HEK293T (cell line): Measurements from ENCODE around the gene FUT3.

Experiments
- CTCF ChIA-PET: fragments of 350-600 bp; formaldehyde crosslinking; extraction: SDS; loops from one replicate; lab custom pipeline; 2021; ENCODE audit warnings: antibody characterized with exemption, inconsistent platforms; lab: Yijun Ruan, JAX
- POLR2A ChIA-PET: fragments of 350-600 bp; formaldehyde crosslinking; extraction: SDS; loops from one replicate; lab custom pipeline; 2020; ENCODE audit warnings: antibody characterized with exemption, inconsistent platforms; lab: Yijun Ruan, JAX
- DNase-seq: peaks from one replicate; pipeline ENCODE4 v3.0.0; 2012; ENCODE audit warnings: mixed read lengths; ENCODE audit errors: extremely low spot score
- ARNT ChIP-seq: fragments of 450-650 bp; IDR thresholded peaks from 2 replicates; pipeline ENCODE4 v1.6.1; 2017; ENCODE audit warnings: mild to moderate bottlenecking
- BHLHE40 ChIP-seq: fragments of 450-650 bp; IDR thresholded peaks from 2 replicates; pipeline ENCODE4 v1.6.1; 2016; ENCODE audit warnings: mild to moderate bottlenecking, moderate library complexity, borderline replicate concordance
- CTBP1 ChIP-seq: fragments of 450-650 bp; IDR thresholded peaks from 2 replicates; pipeline ENCODE4 v1.6.1; 2016; ENCODE audit warnings: borderline replicate concordance
- ELF4 ChIP-seq: fragments of 450-650 bp; IDR thresholded peaks from 2 replicates; pipeline ENCODE4 v1.6.1; 2017; ENCODE audit warnings: antibody characterized with exemption
- FOXA1 ChIP-seq: fragments of 450-650 bp; IDR thresholded peaks from 2 replicates; pipeline ENCODE4 v1.6.1; 2016; ENCODE audit warnings: mild to moderate bottlenecking
- FOXK2 ChIP-seq: fragments of 450-650 bp; IDR thresholded peaks from 2 replicates; pipeline ENCODE4 v1.6.1; 2016; ENCODE audit warnings: mild to moderate bottlenecking
- FOXM1 ChIP-seq: fragments of 450-650 bp; IDR thresholded peaks from 2 replicates; pipeline ENCODE4 v1.6.1; 2017; ENCODE audit warnings: mild to moderate bottlenecking, borderline replicate concordance
- HDGF ChIP-seq: fragments of 450-650 bp; IDR thresholded peaks from 2 replicates; pipeline ENCODE4 v1.6.1; 2017; ENCODE audit warnings: antibody characterized with exemption, borderline replicate concordance
- L3MBTL2 ChIP-seq: fragments of 450-650 bp; conservative IDR thresholded peaks from 2 replicates; pipeline ENCODE4 v1.6.1; 2016; ENCODE audit warnings: mild to moderate bottlenecking
- LEF1 ChIP-seq: fragments of 450-650 bp; IDR thresholded peaks from 2 replicates; pipeline ENCODE4 v1.6.1; 2017; ENCODE audit warnings: mild to moderate bottlenecking, borderline replicate concordance
- NFRKB ChIP-seq: fragments of 450-650 bp; IDR thresholded peaks from 2 replicates; pipeline ENCODE4 v1.6.1; 2016; ENCODE audit warnings: mild to moderate bottlenecking, moderate library complexity
- SP1 ChIP-seq: fragments of 450-650 bp; IDR thresholded peaks from 2 replicates; pipeline ENCODE4 v1.6.1; 2017
- SUZ12 ChIP-seq: fragments of 450-650 bp; IDR thresholded peaks from 2 replicates; pipeline ENCODE4 v1.6.1; 2016; ENCODE audit warnings: mild to moderate bottlenecking
- TARDBP ChIP-seq: fragments of 450-650 bp; IDR thresholded peaks from 2 replicates; pipeline ENCODE4 v1.6.1; 2016
- ZNF384 ChIP-seq: fragments of 450-650 bp; IDR thresholded peaks from 2 replicates; pipeline ENCODE4 v1.6.1; 2016
- TF ChIP-seq, protein P1 (sequence below): fragments of 450-650 bp; IDR thresholded peaks from 2 replicates; pipeline ENCODE4 v1.6.1; 2016

Gene FUT3

DNA sequence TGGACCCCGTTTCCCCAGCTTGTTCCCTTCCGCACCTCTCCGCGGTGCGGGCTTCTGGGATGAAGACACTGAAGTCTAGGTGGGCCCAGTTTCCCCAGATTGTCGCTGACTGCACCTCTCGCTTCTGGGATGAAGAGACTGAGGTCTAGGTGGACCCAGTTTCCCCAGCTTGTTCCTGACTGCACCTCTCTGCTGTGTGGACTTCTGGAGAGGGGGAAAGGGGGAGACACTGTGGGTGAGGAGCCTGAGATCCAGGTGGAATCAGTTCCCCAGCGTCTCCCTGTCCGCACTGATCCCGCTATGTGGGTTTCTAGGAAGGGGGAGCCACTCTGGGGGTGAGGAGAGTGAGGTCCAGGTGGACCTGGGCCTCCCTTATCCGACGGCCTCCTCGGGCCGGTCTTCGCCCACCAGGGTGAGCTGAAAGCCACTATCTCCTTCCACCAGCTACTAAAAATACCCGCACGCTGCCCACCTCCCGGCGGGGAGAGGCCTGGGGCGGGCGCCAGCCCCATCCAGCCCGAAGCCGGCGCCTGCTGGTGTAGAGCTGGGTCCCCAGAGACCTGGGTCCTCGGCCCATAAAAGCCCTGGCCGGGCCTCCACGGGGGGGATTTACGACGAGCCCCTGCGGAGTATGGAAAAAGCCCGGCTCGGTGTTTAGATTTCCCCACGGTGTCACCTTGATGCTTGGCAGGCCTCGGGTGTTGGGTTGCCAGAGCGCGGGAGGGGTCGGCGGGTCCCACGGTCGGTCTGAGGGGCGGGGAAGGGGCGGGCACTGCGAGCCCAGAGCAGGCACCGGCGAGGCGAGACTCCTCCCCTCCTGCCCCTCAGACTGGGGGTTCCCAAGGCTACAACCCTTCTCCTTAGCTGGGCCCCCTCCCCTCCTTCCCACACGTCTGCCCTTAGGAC, 22.3 kb downstream of the FUT3 start:
- ChIA-PET POLR2A (interaction anchor here (0.7 to 3.1 kb wide), 22 partner anchors 10 to 151 kb away, joined by 3 to 32 read pairs (median 6); partner anchors contain the start of genes CATSPERD, DUS3L, FUT3 and FUT6), CTCF (interaction anchor here (0.8 to 3.5 kb wide), 4 partner anchors 25 to 139 kb away, joined by 3 to 23 read pairs (median 3); partner anchors contain the start of genes NRTN and RPL36)
- DNase-seq = peak; percentile 70
- TF ChIP-seq LEF1 (no peak), ARNT (peak; percentile 47; the same call in 1 of the 2 replicates), NFRKB (no peak)
- TF ChIP-seq, protein P1, sequence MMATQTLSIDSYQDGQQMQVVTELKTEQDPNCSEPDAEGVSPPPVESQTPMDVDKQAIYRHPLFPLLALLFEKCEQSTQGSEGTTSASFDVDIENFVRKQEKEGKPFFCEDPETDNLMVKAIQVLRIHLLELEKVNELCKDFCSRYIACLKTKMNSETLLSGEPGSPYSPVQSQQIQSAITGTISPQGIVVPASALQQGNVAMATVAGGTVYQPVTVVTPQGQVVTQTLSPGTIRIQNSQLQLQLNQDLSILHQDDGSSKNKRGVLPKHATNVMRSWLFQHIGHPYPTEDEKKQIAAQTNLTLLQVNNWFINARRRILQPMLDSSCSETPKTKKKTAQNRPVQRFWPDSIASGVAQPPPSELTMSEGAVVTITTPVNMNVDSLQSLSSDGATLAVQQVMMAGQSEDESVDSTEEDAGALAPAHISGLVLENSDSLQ = peak; percentile 91

GRCh38 chr19:5827891-5828660, 23.2 kb downstream of the FUT3 start:
- TF ChIP-seq ELF4 (peak; percentile 92), CTBP1 (peak; percentile 7; the same call in 1 of the 2 replicates), FOXA1 (no peak), L3MBTL2 (peak; percentile 97)
- ChIA-PET CTCF (interaction anchor here (0.8 to 3.5 kb wide), 3 partner anchors 24 to 138 kb away, joined by 3 to 23 read pairs (median 3); partner anchors contain the start of genes NRTN and RPL36), POLR2A (interaction anchor here (0.5 to 3.1 kb wide), 27 partner anchors 10 to 283 kb away, joined by 3 to 32 read pairs (median 4); partner anchors contain the start of genes CATSPERD, DUS3L, FUT3 and FUT6)
- peak; percentile 98 for DNase-seq

DNA sequence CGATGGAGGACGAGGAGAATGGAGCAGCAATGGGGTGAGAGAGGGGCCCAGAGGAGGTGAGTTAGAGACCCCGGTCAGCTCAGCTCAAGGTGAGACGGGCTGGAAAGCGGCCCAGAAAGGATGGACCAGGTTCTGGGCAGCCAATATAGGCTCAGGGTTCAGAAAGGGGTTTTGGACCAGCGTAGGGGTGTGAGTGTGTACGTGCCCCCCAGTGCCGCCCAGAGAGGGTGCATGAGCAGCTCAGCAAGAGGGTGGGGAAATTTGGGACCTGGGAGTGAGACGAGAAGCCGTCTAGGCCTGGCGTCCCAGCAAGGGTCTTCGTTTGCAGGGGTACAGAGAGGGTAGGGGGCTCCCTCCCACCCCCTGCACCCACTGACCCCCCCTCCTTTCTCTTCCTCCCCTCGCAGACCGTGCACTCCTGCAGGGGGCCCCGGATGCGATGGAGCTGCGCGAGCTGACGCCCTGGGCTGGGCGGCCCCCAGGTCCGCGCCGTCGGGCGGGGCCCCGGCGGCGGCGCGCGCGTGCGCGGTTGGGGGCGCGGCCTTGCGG, 23.8 kb downstream of the FUT3 start:
- TF ChIP-seq FOXK2 = no peak
- TF ChIP-seq ARNT = no peak
- no peak for TF ChIP-seq FOXM1
- TF ChIP-seq ZNF384 = no peak
- TF ChIP-seq LEF1 = no peak
- TF ChIP-seq HDGF = no peak
- TF ChIP-seq TARDBP = no peak
- TF ChIP-seq SP1 = no peak
- TF ChIP-seq ELF4 = no peak
- no peak for TF ChIP-seq SUZ12
- no peak for TF ChIP-seq BHLHE40
- TF ChIP-seq NFRKB = no peak
- TF ChIP-seq CTBP1 = no peak
- no peak for TF ChIP-seq L3MBTL2
- TF ChIP-seq FOXA1 = no peak
- TF ChIP-seq, protein P1 = no peak
- DNase-seq = no peak
- ChIA-PET CTCF (interaction anchor here (3.5 kb wide), 1 partner anchor 23 kb away, joined by 23 read pairs; the partner anchor contains the start of gene NRTN), POLR2A (interaction anchor here (0.5 to 3.1 kb wide), 21 partner anchors 10 to 284 kb away, joined by 3 to 32 read pairs (median 7); partner anchors contain the start of genes CATSPERD, DUS3L, FUT3 and FUT6)

DNA sequence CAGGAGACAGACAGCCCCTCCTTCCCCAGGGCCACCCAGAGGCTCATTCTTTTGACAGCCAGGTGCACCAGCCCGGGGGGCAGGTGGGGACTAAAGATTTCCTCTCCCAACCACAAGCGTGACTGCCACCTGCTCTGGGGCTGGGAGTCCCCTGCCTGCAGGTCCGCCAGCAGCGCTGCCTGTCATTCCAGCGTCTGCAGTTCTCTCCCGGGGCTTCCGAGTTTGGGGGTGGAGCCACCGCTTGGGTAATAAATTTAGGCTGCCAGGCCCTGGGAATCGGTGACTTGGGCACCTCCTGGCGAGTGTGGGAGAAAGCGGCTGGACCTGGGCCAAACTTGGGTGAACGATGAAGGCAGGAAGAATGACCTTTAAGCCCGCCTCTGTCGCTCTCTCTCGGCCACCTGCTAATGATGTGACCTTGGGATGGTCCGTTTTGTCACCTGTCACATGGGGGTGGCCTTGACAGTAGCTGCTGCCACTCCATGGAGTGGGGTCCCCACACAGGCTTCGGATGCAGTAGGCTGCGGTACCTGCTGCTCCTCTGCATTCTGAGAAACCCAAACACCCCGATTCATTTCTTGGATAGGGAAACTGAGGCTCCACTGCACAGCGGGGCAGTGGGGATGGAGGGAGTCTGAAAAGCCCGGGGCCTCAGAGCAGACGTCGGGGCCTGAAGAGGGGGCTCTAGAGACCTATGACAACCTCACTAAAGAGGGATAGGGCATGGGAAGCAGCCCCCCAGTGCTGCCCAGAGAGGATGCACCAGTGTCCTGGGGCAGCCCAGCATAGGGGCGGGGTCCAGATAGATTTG, 24.5 kb downstream of the FUT3 start:
- peak; percentile 57 for DNase-seq
- POLR2A ChIA-PET = interaction anchor here (1.4 to 3.1 kb wide), 4 partner anchors 23 to 199 kb away, joined by 4 to 32 read pairs (median 13); partner anchors contain the start of genes NDUFA11, NRTN and VMAC
- CTCF ChIA-PET = interaction anchor here (3.5 kb wide), 1 partner anchor 23 kb away, joined by 23 read pairs; the partner anchor contains the start of gene NRTN
- TF ChIP-seq, protein P1 = peak; percentile 96
- no peak for TF ChIP-seq HDGF

- ChIA-PET POLR2A (no interaction called here), CTCF (interaction anchor here (1.0 to 1.9 kb wide), 2 partner anchors 16 to 21 kb away, joined by 3 to 7 read pairs; partner anchors contain the start of gene NRTN)
- TF ChIP-seq CTBP1 (no peak), HDGF (no peak), SP1 (no peak), LEF1 (no peak), L3MBTL2 (no peak), ELF4 (no peak), ZNF384 (no peak), TARDBP (no peak), SUZ12 (no peak), FOXK2 (no peak), FOXM1 (no peak), NFRKB (no peak)
- TF ChIP-seq, protein P1 = no peak
- no peak for DNase-seq
These were observed 26.1 kb downstream of the FUT3 start for GRCh38 chr19:5825178-5825577.
